A549 (cell line): Measurements from ENCODE around the gene ACSL5.

Experiments used
- CHD2 ChIP-seq: fragments of 150-350 bp; IDR thresholded peaks from 2 replicates; pipeline ENCODE4 v1.6.1; 2014; ENCODE audit warnings: low read length; ENCODE audit not compliant: partially characterized antibody
- FOXS1 ChIP-seq: fragments of 250-450 bp; sonication (Bioruptor Pico); IDR thresholded peaks from 2 replicates; pipeline ENCODE4 v1.5.0; 2020; ENCODE audit warnings: mild to moderate bottlenecking, moderate library complexity
- HOXA7 ChIP-seq: fragments of 250-450 bp; sonication (Bioruptor Pico); IDR thresholded peaks from 2 replicates; pipeline ENCODE4 v1.5.0; 2020; ENCODE audit warnings: mild to moderate bottlenecking, moderate library complexity
- NFE2L2 ChIP-seq: fragments of 150-350 bp; conservative IDR thresholded peaks from 2 replicates; pipeline ENCODE4 v1.6.1; 2014; ENCODE audit warnings: low read length
- POLR2A ChIP-seq: IDR thresholded peaks from 2 replicates; pipeline ENCODE4 v1.6.1; 2012; ENCODE audit warnings: mild to moderate bottlenecking, low read length
- RAD21 ChIP-seq, 2 experiments: fragments of >200 bp in 1 of 2; sonication (Bioruptor Twin) in 1 of 2; formaldehyde crosslinking in 1 of 2; IDR thresholded peaks in 1 of 2; conservative IDR thresholded peaks in 1 of 2; 2 replicates in 1 of 2; 3 replicates in 1 of 2; pipeline ENCODE4 v1.6.1; 2012 to 2018; ENCODE audit warnings: inconsistent platforms in 1 of 2
- SMC3 ChIP-seq: fragments of >200 bp; sonication (Bioruptor Twin); formaldehyde crosslinking; IDR thresholded peaks from 3 replicates; pipeline ENCODE4 v1.6.1; 2018; ENCODE audit warnings: inconsistent platforms
- SREBF2 ChIP-seq: fragments of 450-650 bp; IDR thresholded peaks from 2 replicates; pipeline ENCODE4 v1.6.1; 2014; ENCODE audit warnings: mild to moderate bottlenecking, moderate library complexity
- TP53 ChIP-seq: fragments of 250-450 bp; sonication (Bioruptor Pico); IDR thresholded peaks from 2 replicates; pipeline ENCODE4 v1.5.0; 2021; ENCODE audit warnings: mild to moderate bottlenecking, moderate library complexity
- ZFP36 ChIP-seq: fragments of 450-650 bp; IDR thresholded peaks from 2 replicates; pipeline ENCODE4 v1.6.1; 2014; ENCODE audit warnings: borderline replicate concordance; ENCODE audit not compliant: partially characterized antibody
- TF ChIP-seq, protein P1 (sequence below): fragments of 200-600 bp; sonication (generic); IDR thresholded peaks from 2 replicates; pipeline ENCODE4 v1.6.1; 2016; ENCODE audit warnings: antibody characterized with exemption, mild to moderate bottlenecking, moderate library complexity
- TF ChIP-seq, protein P2 (sequence below): fragments of >200 bp; sonication (Bioruptor Twin); formaldehyde crosslinking; IDR thresholded peaks from 3 replicates; pipeline ENCODE4 v1.5.1; 2016
- TF ChIP-seq, protein P3 (sequence below): fragments of 450-650 bp; IDR thresholded peaks from 2 replicates; pipeline ENCODE4 v1.6.1; 2014; ENCODE audit warnings: antibody characterized with exemption
- TF ChIP-seq, protein P4 (sequence below): fragments of 250-450 bp; sonication (Bioruptor Pico); IDR thresholded peaks from 2 replicates; pipeline ENCODE4 v1.5.0; 2021; ENCODE audit warnings: mild to moderate bottlenecking, moderate library complexity, borderline replicate concordance

- no peak for TF ChIP-seq POLR2A
- TF ChIP-seq, protein P1, sequence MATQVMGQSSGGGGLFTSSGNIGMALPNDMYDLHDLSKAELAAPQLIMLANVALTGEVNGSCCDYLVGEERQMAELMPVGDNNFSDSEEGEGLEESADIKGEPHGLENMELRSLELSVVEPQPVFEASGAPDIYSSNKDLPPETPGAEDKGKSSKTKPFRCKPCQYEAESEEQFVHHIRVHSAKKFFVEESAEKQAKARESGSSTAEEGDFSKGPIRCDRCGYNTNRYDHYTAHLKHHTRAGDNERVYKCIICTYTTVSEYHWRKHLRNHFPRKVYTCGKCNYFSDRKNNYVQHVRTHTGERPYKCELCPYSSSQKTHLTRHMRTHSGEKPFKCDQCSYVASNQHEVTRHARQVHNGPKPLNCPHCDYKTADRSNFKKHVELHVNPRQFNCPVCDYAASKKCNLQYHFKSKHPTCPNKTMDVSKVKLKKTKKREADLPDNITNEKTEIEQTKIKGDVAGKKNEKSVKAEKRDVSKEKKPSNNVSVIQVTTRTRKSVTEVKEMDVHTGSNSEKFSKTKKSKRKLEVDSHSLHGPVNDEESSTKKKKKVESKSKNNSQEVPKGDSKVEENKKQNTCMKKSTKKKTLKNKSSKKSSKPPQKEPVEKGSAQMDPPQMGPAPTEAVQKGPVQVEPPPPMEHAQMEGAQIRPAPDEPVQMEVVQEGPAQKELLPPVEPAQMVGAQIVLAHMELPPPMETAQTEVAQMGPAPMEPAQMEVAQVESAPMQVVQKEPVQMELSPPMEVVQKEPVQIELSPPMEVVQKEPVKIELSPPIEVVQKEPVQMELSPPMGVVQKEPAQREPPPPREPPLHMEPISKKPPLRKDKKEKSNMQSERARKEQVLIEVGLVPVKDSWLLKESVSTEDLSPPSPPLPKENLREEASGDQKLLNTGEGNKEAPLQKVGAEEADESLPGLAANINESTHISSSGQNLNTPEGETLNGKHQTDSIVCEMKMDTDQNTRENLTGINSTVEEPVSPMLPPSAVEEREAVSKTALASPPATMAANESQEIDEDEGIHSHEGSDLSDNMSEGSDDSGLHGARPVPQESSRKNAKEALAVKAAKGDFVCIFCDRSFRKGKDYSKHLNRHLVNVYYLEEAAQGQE: no peak
- no peak for TF ChIP-seq CHD2
- TF ChIP-seq SMC3: no peak
- TF ChIP-seq, protein P2, sequence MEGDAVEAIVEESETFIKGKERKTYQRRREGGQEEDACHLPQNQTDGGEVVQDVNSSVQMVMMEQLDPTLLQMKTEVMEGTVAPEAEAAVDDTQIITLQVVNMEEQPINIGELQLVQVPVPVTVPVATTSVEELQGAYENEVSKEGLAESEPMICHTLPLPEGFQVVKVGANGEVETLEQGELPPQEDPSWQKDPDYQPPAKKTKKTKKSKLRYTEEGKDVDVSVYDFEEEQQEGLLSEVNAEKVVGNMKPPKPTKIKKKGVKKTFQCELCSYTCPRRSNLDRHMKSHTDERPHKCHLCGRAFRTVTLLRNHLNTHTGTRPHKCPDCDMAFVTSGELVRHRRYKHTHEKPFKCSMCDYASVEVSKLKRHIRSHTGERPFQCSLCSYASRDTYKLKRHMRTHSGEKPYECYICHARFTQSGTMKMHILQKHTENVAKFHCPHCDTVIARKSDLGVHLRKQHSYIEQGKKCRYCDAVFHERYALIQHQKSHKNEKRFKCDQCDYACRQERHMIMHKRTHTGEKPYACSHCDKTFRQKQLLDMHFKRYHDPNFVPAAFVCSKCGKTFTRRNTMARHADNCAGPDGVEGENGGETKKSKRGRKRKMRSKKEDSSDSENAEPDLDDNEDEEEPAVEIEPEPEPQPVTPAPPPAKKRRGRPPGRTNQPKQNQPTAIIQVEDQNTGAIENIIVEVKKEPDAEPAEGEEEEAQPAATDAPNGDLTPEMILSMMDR: no peak
- TF ChIP-seq NFE2L2: no peak
- TF ChIP-seq, protein P3, sequence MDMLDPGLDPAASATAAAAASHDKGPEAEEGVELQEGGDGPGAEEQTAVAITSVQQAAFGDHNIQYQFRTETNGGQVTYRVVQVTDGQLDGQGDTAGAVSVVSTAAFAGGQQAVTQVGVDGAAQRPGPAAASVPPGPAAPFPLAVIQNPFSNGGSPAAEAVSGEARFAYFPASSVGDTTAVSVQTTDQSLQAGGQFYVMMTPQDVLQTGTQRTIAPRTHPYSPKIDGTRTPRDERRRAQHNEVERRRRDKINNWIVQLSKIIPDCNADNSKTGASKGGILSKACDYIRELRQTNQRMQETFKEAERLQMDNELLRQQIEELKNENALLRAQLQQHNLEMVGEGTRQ: no peak
- TF ChIP-seq TP53: no peak
- TF ChIP-seq FOXS1 (CRISPR knock-in tag): no peak
- TF ChIP-seq, protein P4, sequence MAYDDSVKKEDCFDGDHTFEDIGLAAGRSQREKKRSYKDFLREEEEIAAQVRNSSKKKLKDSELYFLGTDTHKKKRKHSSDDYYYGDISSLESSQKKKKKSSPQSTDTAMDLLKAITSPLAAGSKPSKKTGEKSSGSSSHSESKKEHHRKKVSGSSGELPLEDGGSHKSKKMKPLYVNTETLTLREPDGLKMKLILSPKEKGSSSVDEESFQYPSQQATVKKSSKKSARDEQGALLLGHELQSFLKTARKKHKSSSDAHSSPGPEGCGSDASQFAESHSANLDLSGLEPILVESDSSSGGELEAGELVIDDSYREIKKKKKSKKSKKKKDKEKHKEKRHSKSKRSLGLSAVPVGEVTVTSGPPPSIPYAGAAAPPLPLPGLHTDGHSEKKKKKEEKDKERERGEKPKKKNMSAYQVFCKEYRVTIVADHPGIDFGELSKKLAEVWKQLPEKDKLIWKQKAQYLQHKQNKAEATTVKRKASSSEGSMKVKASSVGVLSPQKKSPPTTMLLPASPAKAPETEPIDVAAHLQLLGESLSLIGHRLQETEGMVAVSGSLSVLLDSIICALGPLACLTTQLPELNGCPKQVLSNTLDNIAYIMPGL (CRISPR knock-in tag): no peak
- no peak for TF ChIP-seq HOXA7
- no peak for TF ChIP-seq ZFP36
- no peak for TF ChIP-seq SREBF2
- no peak for TF ChIP-seq RAD21 (conservative IDR thresholded peaks at IDR 0.05 in 1 of 2, IDR thresholded peaks at IDR 0.05 in 1 of 2)
Measured at GRCh38 chr10:112393341-112393740, 19.4 kb downstream of the ACSL5 start.
